Breast epithelium (tissue), 3 donors: ENCODE results near the gene SCYL2.

Experiments
- POLR2A ChIP-seq: fragments of 450-650 bp; IDR thresholded peaks from one replicate; pipeline ENCODE4 v1.6.1; 2016; ENCODE audit warnings: antibody characterized with exemption, mild to moderate bottlenecking, moderate library complexity
- POLR2AphosphoS5 ChIP-seq, 3 donors: sonication (generic); formaldehyde crosslinking; IDR thresholded peaks; one replicate each; pipeline ENCODE4 v1.6.1; 2017; ENCODE audit warnings: antibody characterized with exemption in 3 of 3
- TF ChIP-seq, protein P1 (sequence below), 3 donors: fragments of 450-650 bp; IDR thresholded peaks; one replicate each; pipeline ENCODE4 v1.5.1; 2016 to 2017; ENCODE audit warnings: antibody characterized with exemption in 3 of 3, mild to moderate bottlenecking in 3 of 3, moderate library complexity in 3 of 3

- TF ChIP-seq, protein P1, sequence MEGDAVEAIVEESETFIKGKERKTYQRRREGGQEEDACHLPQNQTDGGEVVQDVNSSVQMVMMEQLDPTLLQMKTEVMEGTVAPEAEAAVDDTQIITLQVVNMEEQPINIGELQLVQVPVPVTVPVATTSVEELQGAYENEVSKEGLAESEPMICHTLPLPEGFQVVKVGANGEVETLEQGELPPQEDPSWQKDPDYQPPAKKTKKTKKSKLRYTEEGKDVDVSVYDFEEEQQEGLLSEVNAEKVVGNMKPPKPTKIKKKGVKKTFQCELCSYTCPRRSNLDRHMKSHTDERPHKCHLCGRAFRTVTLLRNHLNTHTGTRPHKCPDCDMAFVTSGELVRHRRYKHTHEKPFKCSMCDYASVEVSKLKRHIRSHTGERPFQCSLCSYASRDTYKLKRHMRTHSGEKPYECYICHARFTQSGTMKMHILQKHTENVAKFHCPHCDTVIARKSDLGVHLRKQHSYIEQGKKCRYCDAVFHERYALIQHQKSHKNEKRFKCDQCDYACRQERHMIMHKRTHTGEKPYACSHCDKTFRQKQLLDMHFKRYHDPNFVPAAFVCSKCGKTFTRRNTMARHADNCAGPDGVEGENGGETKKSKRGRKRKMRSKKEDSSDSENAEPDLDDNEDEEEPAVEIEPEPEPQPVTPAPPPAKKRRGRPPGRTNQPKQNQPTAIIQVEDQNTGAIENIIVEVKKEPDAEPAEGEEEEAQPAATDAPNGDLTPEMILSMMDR (IDR thresholded peaks at IDR 0.05) = peak; percentile 44 to 77 (median 76)
- no peak for TF ChIP-seq POLR2A
- no peak for TF ChIP-seq POLR2AphosphoS5 (IDR thresholded peaks at IDR 0.05)
Measured at GRCh38 chr12:100234591-100235304, 32.2 kb upstream of the SCYL2 start.
